Measurements from ENCODE around the gene C2orf80. TPM values are rescaled to one million over a fixed set of nuclear protein-coding genes. Genes with fewer than 3 reads are reported as not detected.

C2orf80 gene
- total and polyA plus RNA-seq, 9 of the 15 experiments (the other 6 are each of a cell fraction or from before 2014, with no cell fraction given), result not detected

DNA sequence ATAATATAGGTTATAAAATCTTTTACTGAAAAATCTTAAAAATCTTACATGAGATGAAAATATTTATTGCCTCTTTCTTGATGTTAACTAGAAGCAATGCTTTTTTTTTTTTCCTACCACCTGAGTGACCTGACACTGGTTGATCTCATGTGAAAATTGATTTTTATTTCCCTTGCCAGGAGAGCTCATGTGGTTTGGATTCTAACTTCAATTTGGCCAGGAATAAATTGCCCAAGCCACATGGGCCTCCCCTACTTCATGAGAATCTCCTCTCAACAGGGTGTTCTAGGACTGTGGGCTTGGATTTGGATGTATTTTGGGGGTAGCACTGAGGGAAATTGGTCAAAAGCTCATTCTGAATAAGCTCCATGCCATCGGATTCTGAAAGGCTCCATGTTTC lies 45.0 kb upstream of the C2orf80 start:
- H3K9me1 ChIP-seq (ENCODE audit: control insufficient read depth, insufficient read depth, low read length), result no peaks in the 10 kb centered on the region
- 0% methylated on average over 1 of the region's 1 CpG for WGBS (ENCODE audit: insufficient coverage, low coverage, missing lambda C conversion rate)
- H4K20me1 ChIP-seq (replicated peaks; ENCODE audit: control insufficient read depth, insufficient read depth, low read length), result no peaks in the 10 kb centered on the region
- intact Hi-C loops (cut with micrococcal nuclease), result no loop called here
- CTCF ChIA-PET (ENCODE audit: low intra/inter-chr PET ratio), result no interaction called here
- H3K4me1 ChIP-seq (replicated peaks in 1 of 2; ENCODE audit: control insufficient read depth in 2 of 2, insufficient read depth in 2 of 2, low read length in 2 of 2), result no peaks in the 10 kb centered on the region; a peak in 1 of 5 replicates
- H3K9me3 ChIP-seq (replicated peaks; ENCODE audit: control insufficient read depth, insufficient read depth, low read depth, low read length), result no peaks in the 10 kb centered on the region
- DNase-seq (ENCODE audit: extremely low read depth in 1 of 4, low spot score in 3 of 4) (no peak), FAIRE-seq (no peak), ATAC-seq (no peak; the same call in 2 of the 3 replicates)
- H3K4me3 ChIP-seq, result no peak overlapping the region
- POLR2A ChIA-PET, result interaction anchor here (0.8 to 1.2 kb wide), 2 partner anchors 12 to 20 kb away, joined by 4 to 5 read pairs; partner anchors contain the start of gene IDH1
- BruUV-seq (replicated peaks), result no TSS peak
- H3K79me2 ChIP-seq (ENCODE audit: control insufficient read depth, insufficient read depth, low read length), result no peaks in the 10 kb centered on the region
- H3K4me2 ChIP-seq (ENCODE audit: insufficient read depth, low read length), result no peak overlapping the region
- no peak overlapping the region for H3K9ac ChIP-seq (ENCODE audit: insufficient read depth in 1 of 2, low read depth in 2 of 2, low read length in 2 of 2)
- H3K36me3 ChIP-seq (ENCODE audit: control insufficient read depth, insufficient read depth, low read length), result peaks cover 29% of the 10 kb centered on the region; the same call in 2 of the 3 replicates
- H2AFZ ChIP-seq (ENCODE audit: low read depth, low read length), result no peak overlapping the region
- H3K27me3 ChIP-seq (ENCODE audit: control insufficient read depth in 2 of 2, insufficient read depth in 2 of 2, low read length in 2 of 2), result no peaks in the 10 kb centered on the region
- no peak overlapping the region for H3K27ac ChIP-seq (ENCODE audit: extremely low read depth, low read depth, low read length)
- TF ChIP-seq POLR2H (tag; IDR thresholded peaks at IDR 0.05; ENCODE audit: low read depth), result 0 out of 2 replicates have a peak, but pooled peaks have one; percentile 23
- TF ChIP-seq PRPF4 (IDR thresholded peaks at IDR 0.05; ENCODE audit: insufficient read depth, low read depth, low read length, poor library complexity, severe bottlenecking), result no peak
- no peak for TF ChIP-seq SMARCA4 (IDR thresholded peaks at IDR 0.05)
- TF ChIP-seq MXI1 (IDR thresholded peaks at IDR 0.05; ENCODE audit: low read depth, low read length), result no peak
- TF ChIP-seq, protein P1, sequence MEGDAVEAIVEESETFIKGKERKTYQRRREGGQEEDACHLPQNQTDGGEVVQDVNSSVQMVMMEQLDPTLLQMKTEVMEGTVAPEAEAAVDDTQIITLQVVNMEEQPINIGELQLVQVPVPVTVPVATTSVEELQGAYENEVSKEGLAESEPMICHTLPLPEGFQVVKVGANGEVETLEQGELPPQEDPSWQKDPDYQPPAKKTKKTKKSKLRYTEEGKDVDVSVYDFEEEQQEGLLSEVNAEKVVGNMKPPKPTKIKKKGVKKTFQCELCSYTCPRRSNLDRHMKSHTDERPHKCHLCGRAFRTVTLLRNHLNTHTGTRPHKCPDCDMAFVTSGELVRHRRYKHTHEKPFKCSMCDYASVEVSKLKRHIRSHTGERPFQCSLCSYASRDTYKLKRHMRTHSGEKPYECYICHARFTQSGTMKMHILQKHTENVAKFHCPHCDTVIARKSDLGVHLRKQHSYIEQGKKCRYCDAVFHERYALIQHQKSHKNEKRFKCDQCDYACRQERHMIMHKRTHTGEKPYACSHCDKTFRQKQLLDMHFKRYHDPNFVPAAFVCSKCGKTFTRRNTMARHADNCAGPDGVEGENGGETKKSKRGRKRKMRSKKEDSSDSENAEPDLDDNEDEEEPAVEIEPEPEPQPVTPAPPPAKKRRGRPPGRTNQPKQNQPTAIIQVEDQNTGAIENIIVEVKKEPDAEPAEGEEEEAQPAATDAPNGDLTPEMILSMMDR (IDR thresholded peaks at IDR 0.05 in 2 of 3, conservative IDR thresholded peaks at IDR 0.05 in 1 of 3; ENCODE audit: insufficient read depth in 2 of 3, low read depth in 1 of 3, low read length in 3 of 3), result no peak
- no peak for TF ChIP-seq ZNF583 (CRISPR knock-in tag; IDR thresholded peaks at IDR 0.05)
- TF ChIP-seq, protein P2, sequence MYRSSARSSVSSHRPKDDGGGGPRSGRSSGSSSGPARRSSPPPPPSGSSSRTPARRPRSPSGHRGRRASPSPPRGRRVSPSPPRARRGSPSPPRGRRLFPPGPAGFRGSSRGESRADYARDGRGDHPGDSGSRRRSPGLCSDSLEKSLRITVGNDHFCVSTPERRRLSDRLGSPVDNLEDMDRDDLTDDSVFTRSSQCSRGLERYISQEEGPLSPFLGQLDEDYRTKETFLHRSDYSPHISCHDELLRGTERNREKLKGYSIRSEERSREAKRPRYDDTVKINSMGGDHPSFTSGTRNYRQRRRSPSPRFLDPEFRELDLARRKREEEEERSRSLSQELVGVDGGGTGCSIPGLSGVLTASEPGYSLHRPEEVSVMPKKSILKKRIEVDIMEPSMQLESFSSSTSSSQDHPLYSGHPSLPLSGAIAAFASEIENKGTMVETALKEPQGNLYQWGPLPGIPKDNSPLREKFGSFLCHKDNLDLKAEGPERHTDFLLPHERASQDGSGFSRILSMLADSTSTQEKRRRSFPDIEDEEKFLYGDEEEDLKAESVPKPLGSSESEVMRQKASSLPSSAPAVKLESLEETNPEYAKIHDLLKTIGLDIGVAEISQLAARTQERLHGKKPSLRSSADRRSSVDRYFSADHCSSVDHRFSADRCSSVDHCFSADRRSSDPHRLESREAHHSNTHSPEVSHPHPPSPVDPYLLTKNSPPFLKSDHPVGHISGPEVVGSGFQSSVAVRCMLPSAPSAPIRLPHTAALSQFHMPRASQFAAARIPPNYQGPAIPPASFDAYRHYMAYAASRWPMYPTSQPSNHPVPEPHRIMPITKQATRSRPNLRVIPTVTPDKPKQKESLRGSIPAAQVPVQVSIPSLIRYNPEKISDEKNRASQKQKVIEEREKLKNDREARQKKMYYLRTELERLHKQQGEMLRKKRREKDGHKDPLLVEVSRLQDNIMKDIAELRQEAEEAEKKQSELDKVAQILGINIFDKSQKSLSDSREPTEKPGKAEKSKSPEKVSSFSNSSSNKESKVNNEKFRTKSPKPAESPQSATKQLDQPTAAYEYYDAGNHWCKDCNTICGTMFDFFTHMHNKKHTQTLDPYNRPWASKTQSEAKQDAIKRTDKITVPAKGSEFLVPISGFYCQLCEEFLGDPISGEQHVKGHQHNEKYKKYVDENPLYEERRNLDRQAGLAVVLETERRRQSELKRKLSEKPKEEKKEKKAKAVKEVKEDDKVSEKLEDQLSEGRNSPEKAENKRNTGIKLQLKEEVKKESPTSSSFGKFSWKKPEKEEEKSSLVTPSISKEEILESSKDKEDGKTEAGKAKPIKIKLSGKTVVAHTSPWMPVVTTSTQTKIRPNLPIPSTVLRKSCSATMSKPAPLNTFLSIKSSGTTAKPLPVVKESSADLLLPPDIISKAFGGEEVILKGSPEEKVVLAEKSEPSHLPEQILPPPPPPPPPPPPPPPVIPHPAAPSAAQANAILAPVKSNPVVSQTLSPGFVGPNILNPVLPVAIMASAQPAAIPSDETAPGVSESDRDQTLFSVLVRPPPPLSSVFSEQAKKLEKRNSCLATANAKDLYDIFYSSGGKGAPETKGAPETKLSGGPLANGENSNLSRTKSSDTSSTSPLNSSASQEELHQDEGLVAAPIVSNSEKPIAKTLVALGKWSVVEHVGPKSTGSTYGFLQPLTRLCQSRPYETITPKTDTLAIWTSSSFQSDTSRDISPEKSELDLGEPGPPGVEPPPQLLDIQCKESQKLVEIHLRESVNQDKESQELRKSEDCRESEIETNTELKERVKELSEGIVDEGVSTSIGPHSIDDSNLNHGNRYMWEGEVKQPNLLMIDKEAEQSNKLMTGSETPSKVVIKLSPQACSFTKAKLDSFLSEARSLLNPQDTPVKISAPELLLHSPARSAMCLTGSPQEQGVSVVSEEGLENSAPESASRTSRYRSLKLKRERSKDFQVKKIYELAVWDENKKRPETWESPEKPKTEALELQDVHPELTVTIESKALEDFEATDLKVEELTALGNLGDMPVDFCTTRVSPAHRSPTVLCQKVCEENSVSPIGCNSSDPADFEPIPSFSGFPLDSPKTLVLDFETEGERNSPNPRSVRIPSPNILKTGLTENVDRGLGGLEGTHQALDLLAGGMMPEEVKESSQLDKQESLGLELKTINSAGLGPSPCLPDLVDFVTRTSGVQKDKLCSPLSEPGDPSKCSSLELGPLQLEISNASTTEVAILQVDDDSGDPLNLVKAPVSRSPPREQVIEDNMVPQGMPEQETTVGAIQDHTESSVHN (IDR thresholded peaks at IDR 0.05; ENCODE audit: borderline replicate concordance in 1 of 2, low read depth in 1 of 2), result no peak
- in situ Hi-C loops (cut with MboI), result no loop called here

All from K562 (cell line).